ENCODE results near the gene NR6A1. TPM values are rescaled to one million over a fixed set of nuclear protein-coding genes. Genes with fewer than 3 reads are reported as not detected.

Gene NR6A1
- total and polyA plus RNA-seq, 2 of the 8 experiments (the other 6 are each of a cell fraction or from before 2014, with no cell fraction given): 93.2 to 237 TPM

- TF ChIP-seq RBBP5 (IDR thresholded peaks at IDR 0.05; ENCODE audit: borderline replicate concordance, low read depth, low read length) (no peak), EGR1 (IDR thresholded peaks at IDR 0.05; ENCODE audit: borderline replicate concordance, low read depth, low read length) (no peak), SIN3A (conservative IDR thresholded peaks at IDR 0.05 in 1 of 2, IDR thresholded peaks at IDR 0.05 in 1 of 2; ENCODE audit: low read depth in 1 of 2, low read length in 2 of 2) (no peak), RNF2 (IDR thresholded peaks at IDR 0.05; ENCODE audit: borderline replicate concordance, low read depth, low read length, missing control alignments, poor library complexity, severe bottlenecking) (no peak), MAX (IDR thresholded peaks at IDR 0.05) (no peak), CHD7 (IDR thresholded peaks at IDR 0.05; ENCODE audit: insufficient replicate concordance, low read length) (no peak), CHD1 (IDR thresholded peaks at IDR 0.05; ENCODE audit: low read depth, low read length) (no peak), EZH2 (IDR thresholded peaks at IDR 0.05; ENCODE audit: low read depth, low read length, severe bottlenecking) (no peak)
Measured at GRCh38 chr9:124788542-124789217, 17.6 kb upstream of the NR6A1 start (continued).

All from H1 (cell line).